WERI-Rb-1 (cell line): ENCODE data around the gene SSR4.

Experiments
- DNase-seq: peaks from one replicate; pipeline ENCODE4 v3.0.0-alpha.2; 2020
- H3K27ac ChIP-seq: fragments of 250-450 bp; sonication (Bioruptor Pico); 2 replicates; pipeline ENCODE4 v1.5.1; 2020; ENCODE audit warnings: mild to moderate bottlenecking, moderate library complexity
- H3K27me3 ChIP-seq: fragments of 250-450 bp; sonication (Bioruptor Pico); 2 replicates; pipeline ENCODE4 v1.5.1; 2021; ENCODE audit warnings: mild to moderate bottlenecking, low read depth, moderate library complexity; ENCODE audit not compliant: insufficient read depth, severe bottlenecking
- H3K36me3 ChIP-seq: fragments of 250-450 bp; sonication (Bioruptor Pico); 2 replicates; pipeline ENCODE4 v1.5.1; 2020; ENCODE audit warnings: mild to moderate bottlenecking, moderate library complexity
- H3K4me3 ChIP-seq: 2 replicates; pipeline ENCODE4 v1.5.1; 2011; ENCODE audit warnings: low read depth, mild to moderate bottlenecking, control low read depth, low read length
- H3K9me3 ChIP-seq: fragments of 250-450 bp; sonication (Bioruptor Pico); 2 replicates; pipeline ENCODE4 v1.5.1; 2021; ENCODE audit warnings: mild to moderate bottlenecking, moderate library complexity; ENCODE audit not compliant: severe bottlenecking
- TF ChIP-seq, protein P1 (sequence below): IDR thresholded peaks from 2 replicates; pipeline ENCODE4 v1.5.1; 2011; ENCODE audit warnings: low read depth, mild to moderate bottlenecking, control low read depth, inconsistent platforms, low read length

Gene SSR4

DNA sequence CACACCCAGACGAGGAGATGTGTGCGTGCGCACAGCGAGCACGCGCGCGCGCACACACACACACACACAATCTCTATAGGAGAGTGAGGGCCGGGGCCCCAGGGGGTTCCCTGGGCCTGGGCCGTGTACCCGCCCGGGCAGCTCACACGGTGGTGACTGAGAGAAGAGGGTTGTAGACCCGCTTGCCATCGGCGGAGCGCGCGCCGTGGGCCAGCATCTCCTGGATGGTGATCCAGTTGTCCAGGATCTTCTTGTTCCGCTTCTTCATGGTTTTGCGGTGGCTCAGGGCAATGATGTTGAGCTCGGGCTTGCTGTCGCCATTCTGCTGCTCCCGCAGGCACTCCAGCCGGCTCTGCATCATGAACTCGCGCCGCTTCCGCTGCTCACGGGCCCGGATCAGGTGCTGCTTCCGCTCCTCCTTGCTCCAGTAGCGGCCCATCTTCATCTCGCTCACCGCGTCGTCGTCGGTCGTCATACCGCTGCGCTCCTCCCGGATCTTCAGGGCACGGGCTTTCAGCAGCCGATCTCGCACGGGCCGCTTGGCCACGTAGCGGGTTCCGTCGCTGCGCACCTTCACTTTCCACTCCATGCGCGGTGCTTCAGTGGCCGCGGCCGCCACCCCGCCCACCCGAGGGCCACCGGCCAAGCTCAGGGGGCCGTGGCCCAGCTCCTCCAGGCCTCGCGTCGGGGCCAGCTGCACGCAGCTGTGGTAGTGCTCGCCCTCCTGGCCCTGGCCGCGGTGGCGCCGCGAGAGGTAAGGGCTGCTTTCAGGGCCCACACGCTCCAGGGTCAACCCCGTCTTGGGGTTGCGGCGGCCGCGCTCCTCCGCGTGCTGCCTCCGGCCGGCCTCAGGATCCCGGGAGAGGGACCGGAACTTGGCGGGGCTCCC lies 9.0 kb downstream of the SSR4 start:
- no peaks in the 10 kb centered on the region for H3K9me3 ChIP-seq
- TF ChIP-seq, protein P1, sequence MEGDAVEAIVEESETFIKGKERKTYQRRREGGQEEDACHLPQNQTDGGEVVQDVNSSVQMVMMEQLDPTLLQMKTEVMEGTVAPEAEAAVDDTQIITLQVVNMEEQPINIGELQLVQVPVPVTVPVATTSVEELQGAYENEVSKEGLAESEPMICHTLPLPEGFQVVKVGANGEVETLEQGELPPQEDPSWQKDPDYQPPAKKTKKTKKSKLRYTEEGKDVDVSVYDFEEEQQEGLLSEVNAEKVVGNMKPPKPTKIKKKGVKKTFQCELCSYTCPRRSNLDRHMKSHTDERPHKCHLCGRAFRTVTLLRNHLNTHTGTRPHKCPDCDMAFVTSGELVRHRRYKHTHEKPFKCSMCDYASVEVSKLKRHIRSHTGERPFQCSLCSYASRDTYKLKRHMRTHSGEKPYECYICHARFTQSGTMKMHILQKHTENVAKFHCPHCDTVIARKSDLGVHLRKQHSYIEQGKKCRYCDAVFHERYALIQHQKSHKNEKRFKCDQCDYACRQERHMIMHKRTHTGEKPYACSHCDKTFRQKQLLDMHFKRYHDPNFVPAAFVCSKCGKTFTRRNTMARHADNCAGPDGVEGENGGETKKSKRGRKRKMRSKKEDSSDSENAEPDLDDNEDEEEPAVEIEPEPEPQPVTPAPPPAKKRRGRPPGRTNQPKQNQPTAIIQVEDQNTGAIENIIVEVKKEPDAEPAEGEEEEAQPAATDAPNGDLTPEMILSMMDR = no peak
- peaks cover 23% of the 10 kb centered on the region for H3K36me3 ChIP-seq
- H3K27ac ChIP-seq = no peak overlapping the region
- DNase-seq = no peak
- peaks cover 27% of the 10 kb centered on the region for H3K27me3 ChIP-seq
- H3K4me3 ChIP-seq = no peak overlapping the region

DNA sequence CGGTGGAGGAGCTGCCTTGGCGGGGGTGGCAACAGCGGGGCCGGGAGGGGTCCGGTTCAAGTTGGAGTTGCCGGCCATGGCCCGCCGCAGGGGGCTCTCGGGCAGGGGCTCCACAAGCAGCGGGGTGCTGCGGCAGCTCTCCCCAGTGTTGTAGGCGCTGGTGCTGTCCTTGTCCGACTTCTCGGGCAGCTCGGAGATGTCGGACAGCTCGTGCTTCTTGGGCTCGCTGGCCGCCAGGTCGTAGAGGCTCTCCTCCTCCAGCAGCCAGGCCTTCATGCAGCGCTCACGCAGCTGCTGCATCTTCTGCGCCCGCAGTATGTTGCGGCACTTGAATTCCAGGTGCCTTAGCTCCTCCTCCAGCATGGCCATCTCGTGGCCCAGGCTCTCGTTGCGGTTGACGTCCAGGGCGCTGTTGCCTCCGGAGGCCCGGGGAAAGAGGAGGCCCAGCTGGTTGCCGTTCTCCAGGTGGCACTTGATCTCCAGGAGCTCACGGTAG lies 9.7 kb downstream of the SSR4 start:
- H3K9me3 ChIP-seq = no peaks in the 10 kb centered on the region
- peaks cover 27% of the 10 kb centered on the region for H3K27me3 ChIP-seq
- TF ChIP-seq, protein P1 = no peak
- peaks cover 16% of the 10 kb centered on the region for H3K36me3 ChIP-seq
- no peak overlapping the region for H3K27ac ChIP-seq
- H3K4me3 ChIP-seq = no peak overlapping the region
- no peak for DNase-seq

DNA sequence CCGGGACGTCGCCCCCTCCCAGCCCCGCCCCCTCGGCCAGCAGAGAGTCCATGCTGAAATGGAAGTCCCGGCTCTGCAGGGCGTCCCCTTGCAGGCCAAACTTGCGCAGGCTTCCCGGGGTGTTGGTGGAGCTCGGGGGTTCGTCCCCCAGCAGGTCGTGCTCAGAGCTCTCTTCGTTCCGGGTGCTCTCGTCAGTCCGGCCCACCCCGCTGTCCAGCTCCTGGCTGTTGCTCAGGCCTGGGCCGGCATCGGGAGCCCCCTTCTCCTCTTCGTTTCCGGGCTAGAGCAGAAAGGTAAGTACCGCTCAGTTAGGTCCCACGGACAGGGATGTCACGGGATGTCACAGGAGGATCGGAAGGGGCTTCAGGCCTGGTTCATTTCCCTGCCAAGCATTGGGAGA lies 10.2 kb downstream of the SSR4 start:
- Histone ChIP-seq H3K4me3 (no peak overlapping the region), H3K9me3 (no peaks in the 10 kb centered on the region), H3K36me3 (peaks cover 11% of the 10 kb centered on the region), H3K27ac (no peak overlapping the region), H3K27me3 (peaks cover 27% of the 10 kb centered on the region)
- TF ChIP-seq, protein P1 = no peak
- DNase-seq = no peak

GRCh38 chrX:153805436-153805835 lies 11.0 kb downstream of the SSR4 start:
- Histone ChIP-seq H3K27ac (no peak overlapping the region), H3K27me3 (peaks cover 27% of the 10 kb centered on the region), H3K4me3 (no peak overlapping the region), H3K36me3 (peaks cover 8% of the 10 kb centered on the region), H3K9me3 (no peaks in the 10 kb centered on the region)
- TF ChIP-seq, protein P1 = no peak
- no peak for DNase-seq

DNA sequence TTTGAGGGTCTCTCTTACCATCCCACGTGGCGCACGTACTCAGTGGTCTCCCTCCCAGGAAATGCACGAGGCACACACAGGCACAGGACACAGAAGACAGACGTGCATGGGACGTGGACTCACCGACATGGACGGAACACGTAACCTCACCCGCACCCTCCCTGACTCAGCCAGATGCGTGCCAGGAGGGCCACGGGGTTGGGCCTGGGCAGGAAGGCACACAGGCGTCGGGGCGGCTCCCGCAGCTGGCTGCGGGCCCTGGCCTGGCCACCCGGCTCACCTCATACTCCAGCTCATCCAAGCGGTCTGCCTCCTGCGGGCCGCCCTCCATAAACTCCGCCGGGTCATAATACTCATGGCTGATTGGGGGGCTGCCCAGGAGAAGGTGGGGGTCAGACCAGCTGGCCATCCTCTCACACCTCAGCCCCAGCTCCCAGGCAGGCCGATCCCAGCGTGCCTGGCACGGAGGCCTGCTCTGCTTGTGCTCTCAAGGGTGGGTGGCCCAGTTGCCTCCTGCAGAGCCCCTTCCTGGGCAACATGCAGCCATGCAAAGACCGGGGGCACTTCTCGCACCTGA lies 12.6 kb downstream of the SSR4 start:
- TF ChIP-seq, protein P1 = no peak
- Histone ChIP-seq H3K36me3 (peaks cover 5% of the 10 kb centered on the region), H3K27ac (no peak overlapping the region), H3K4me3 (no peak overlapping the region), H3K27me3 (peaks cover 27% of the 10 kb centered on the region), H3K9me3 (no peaks in the 10 kb centered on the region)
- DNase-seq = no peak
